Cardiac muscle cell (in vitro differentiated cells and primary cell): ENCODE measurements around the gene TDP1. TPM values are rescaled to one million over a fixed set of nuclear protein-coding genes. Genes with fewer than 3 reads are reported as not detected.
A peak's percentile ranks its signal among the peaks of the same experiment; 100 is the strongest.

Source experiments
- DNase-seq, 2 donors: peaks; one replicate each; pipeline versions ENCODE4 v3.0.0 to v3.0.0-alpha.2; 2010 to 2017; ENCODE audit warnings: low read depth in 1 of 2, low spot score in 1 of 2
- H3K27ac ChIP-seq: fragments of 200-600 bp; sonication (generic); 2 replicates; pipeline ENCODE4 v1.5.1; 2016
- H3K27me3 ChIP-seq: fragments of 200-600 bp; sonication (generic); 2 replicates; pipeline ENCODE4 v1.6.0; 2016; ENCODE audit warnings: control low read depth
- H3K36me3 ChIP-seq: fragments of 200-600 bp; sonication (generic); 2 replicates; pipeline ENCODE4 v1.5.1; 2016; ENCODE audit warnings: control low read depth
- H3K4me1 ChIP-seq: fragments of 200-600 bp; sonication (generic); 2 replicates; pipeline ENCODE4 v1.8.1; 2017; ENCODE audit warnings: low read depth, mild to moderate bottlenecking, mixed run types
- H3K4me3 ChIP-seq: fragments of 200-600 bp; sonication (generic); 2 replicates; pipeline ENCODE4 v1.5.1; 2016; ENCODE audit warnings: mild to moderate bottlenecking
- H3K9me3 ChIP-seq: fragments of 200-600 bp; sonication (generic); 2 replicates; pipeline ENCODE4 v1.5.1; 2017; ENCODE audit warnings: low read depth, mild to moderate bottlenecking, control low read depth
- CTCF ChIP-seq: IDR thresholded peaks from 2 replicates; pipeline ENCODE4 v1.5.1; 2012; ENCODE audit warnings: low read depth, mild to moderate bottlenecking, low read length
- polyA plus RNA-seq: library from polyadenylated mRNA; unstranded; fragments of >200 nt; fragmentation: Nextera tagmentation; extraction: Ambion mirVana; gene quantifications from 2 replicates; pipeline ENCODE4 v1.2.1, GENCODE V29; 2016
- total RNA-seq: library from RNA; depleted of rRNA; stranded (reverse); fragments of >200 nt; gene quantifications from 2 replicates; pipeline ENCODE4 v1.2.3, GENCODE V29; 2016

Gene TDP1
- total and polyA plus RNA-seq, 2 experiments from 2014 or later, result 26.6 to 35.0 TPM

GRCh38 chr14:90005441-90005840, 49.7 kb downstream of the TDP1 start:
- Histone ChIP-seq H3K27me3 (no peaks in the 10 kb centered on the region), H3K4me3 (no peak overlapping the region), H3K36me3 (peaks cover 13% of the 10 kb centered on the region), H3K27ac (no peak overlapping the region), H3K4me1 (no peaks in the 10 kb centered on the region), H3K9me3 (no peaks in the 10 kb centered on the region)
- TF ChIP-seq CTCF, result no peak
- no peak for DNase-seq

GRCh38 chr14:90005939-90006530, 50.3 kb downstream of the TDP1 start:
- Histone ChIP-seq H3K9me3 (no peaks in the 10 kb centered on the region), H3K4me1 (no peaks in the 10 kb centered on the region), H3K27me3 (no peaks in the 10 kb centered on the region), H3K27ac (no peak overlapping the region), H3K36me3 (peaks cover 9% of the 10 kb centered on the region), H3K4me3 (no peak overlapping the region)
- no peak for DNase-seq
- no peak for TF ChIP-seq CTCF

GRCh38 chr14:90017371-90017770, 61.6 kb downstream of the TDP1 start:
- Histone ChIP-seq H3K4me3 (no peak overlapping the region), H3K36me3 (peaks cover 8% of the 10 kb centered on the region), H3K9me3 (no peaks in the 10 kb centered on the region), H3K27ac (no peak overlapping the region), H3K4me1 (no peaks in the 10 kb centered on the region), H3K27me3 (no peaks in the 10 kb centered on the region)
- TF ChIP-seq CTCF, result no peak
- DNase-seq, result no peak

GRCh38 chr14:90019824-90020523, 64.2 kb downstream of the TDP1 start:
- TF ChIP-seq CTCF, result no peak
- Histone ChIP-seq H3K9me3 (no peaks in the 10 kb centered on the region), H3K27ac (no peak overlapping the region), H3K4me1 (peaks cover 5% of the 10 kb centered on the region), H3K4me3 (no peak overlapping the region), H3K36me3 (peaks cover 8% of the 10 kb centered on the region), H3K27me3 (no peaks in the 10 kb centered on the region)
- DNase-seq, result no peak

GRCh38 chr14:90023176-90023896, 67.6 kb downstream of the TDP1 start:
- no peak for TF ChIP-seq CTCF
- Histone ChIP-seq H3K27ac (no peak overlapping the region), H3K4me1 (peaks cover 11% of the 10 kb centered on the region), H3K27me3 (no peaks in the 10 kb centered on the region), H3K4me3 (no peak overlapping the region), H3K9me3 (no peaks in the 10 kb centered on the region), H3K36me3 (peaks cover 8% of the 10 kb centered on the region)
- DNase-seq, result peak in 1 of 2 donors; percentile 35
